GM12878 (cell line): Measurements from ENCODE around the gene ADAP1. TPM values are rescaled to one million over a fixed set of nuclear protein-coding genes. Genes with fewer than 3 reads are reported as not detected.

Experiments
- ATAC-seq: fragments of 200-7000 bp; cut with Tn5 transposase; 3 replicates; pipeline ENCODE4 v1.9.1; 2020; ENCODE audit warnings: mild to moderate bottlenecking, moderate library complexity
- BruUV-seq: library from RNA; stranded (reverse); fragments of 400-500 nt; replicated peaks from 2 replicates; lab custom pipeline; 2021; lab: Mats Ljungman, UMichigan
- CTCF ChIA-PET: fragments of 300-600 bp; sonication (Branson Sonifier 250); formaldehyde crosslinking; extraction: SDS; loops from one replicate; lab custom pipeline; 2021; ENCODE audit warnings: inconsistent platforms; lab: Yijun Ruan, JAX
- POLR2A ChIA-PET: fragments of 350-600 bp; formaldehyde crosslinking; extraction: SDS; loops from one replicate; lab custom pipeline; 2021; ENCODE audit warnings: inconsistent platforms; lab: Charles Lee
- RAD21 ChIA-PET: fragments of 300-600 bp; sonication (Branson Sonifier 250); formaldehyde crosslinking; loops from one replicate; lab custom pipeline; 2023; ENCODE audit warnings: antibody characterized with exemption; ENCODE audit not compliant: unreplicated experiment; lab: Charles Lee
- SMC1A ChIA-PET: fragments of 300-600 bp; sonication (Branson Sonifier 250); formaldehyde crosslinking; loops from one replicate; lab custom pipeline; 2023; ENCODE audit not compliant: unreplicated experiment, uncharacterized antibody; lab: Charles Lee
- DNase-seq: peaks from one replicate; pipeline ENCODE4 v3.0.0-alpha.2; 2011; ENCODE audit warnings: low read depth, low spot score
- FAIRE-seq: peaks from 3 replicates; lab custom pipeline; 2011; peaks lifted over from hg19 to GRCh38; lab: Jason Lieb, UNC
- H2AFZ ChIP-seq: 2 replicates; pipeline ENCODE4 v1.6.0; 2011; ENCODE audit warnings: low read depth, low read length, control low read depth; ENCODE audit not compliant: control insufficient read depth
- H3K27ac ChIP-seq: 2 replicates; pipeline ENCODE4 v1.5.1; 2011; ENCODE audit warnings: control low read depth; ENCODE audit not compliant: control insufficient read depth, insufficient read depth
- H3K27me3 ChIP-seq, 2 experiments: replicated peaks in 1 of 2; 2 replicates each; pipeline versions ENCODE4 v1.6.0 to v1.6.1; 2011; ENCODE audit warnings: low read length in 1 of 2; ENCODE audit not compliant: control insufficient read depth in 2 of 2, insufficient read depth in 2 of 2
- H3K36me3 ChIP-seq, 2 experiments: 2 replicates each; pipeline ENCODE4 v1.5.1; 2011; ENCODE audit warnings: low read length in 1 of 2; ENCODE audit not compliant: control insufficient read depth in 2 of 2, insufficient read depth in 2 of 2
- H3K4me1 ChIP-seq: 2 replicates; pipeline ENCODE4 v1.6.1; 2011; ENCODE audit warnings: mild to moderate bottlenecking, low read length, moderate library complexity, mixed read lengths; ENCODE audit not compliant: control insufficient read depth, insufficient read depth
- H3K4me2 ChIP-seq: 2 replicates; pipeline ENCODE4 v1.6.0; 2011; ENCODE audit warnings: control low read depth; ENCODE audit not compliant: control insufficient read depth, insufficient read depth
- H3K4me3 ChIP-seq: fragments of 200-600 bp; sonication (generic); 2 replicates; pipeline ENCODE4 v1.5.1; 2016
- H3K79me2 ChIP-seq: 2 replicates; pipeline ENCODE4 v1.6.0; 2011; ENCODE audit warnings: low read length; ENCODE audit not compliant: control insufficient read depth, insufficient read depth
- H3K9ac ChIP-seq: 2 replicates; pipeline ENCODE4 v1.8.0; 2011; ENCODE audit warnings: low read length, control low read depth, mixed read lengths; ENCODE audit not compliant: control insufficient read depth, insufficient read depth
- H3K9me3 ChIP-seq: replicated peaks from 3 replicates; pipeline ENCODE4 v1.5.1; 2011; ENCODE audit warnings: mild to moderate bottlenecking, low read length; ENCODE audit not compliant: control insufficient read depth, insufficient read depth
- H4K20me1 ChIP-seq: 2 replicates; pipeline ENCODE4 v1.6.0; 2011; ENCODE audit not compliant: control insufficient read depth, insufficient read depth
- EP300 ChIP-seq, 2 experiments: fragments of 150-350 bp in 1 of 2; IDR thresholded peaks; 2 replicates each; pipeline ENCODE4 v1.6.1; 2011 to 2012; ENCODE audit warnings: low read depth in 2 of 2, low read length in 2 of 2, borderline replicate concordance in 1 of 2, improper control_type of control experiment in 1 of 2, inconsistent platforms in 1 of 2; ENCODE audit not compliant: control insufficient read depth in 1 of 2
- MXI1 ChIP-seq: fragments of 150-350 bp; IDR thresholded peaks from 2 replicates; pipeline ENCODE4 v1.6.1; 2011; ENCODE audit warnings: low read depth, mild to moderate bottlenecking, inconsistent platforms, low read length, improper control_type of control experiment
- MYB ChIP-seq: fragments of 150-350 bp; IDR thresholded peaks from 2 replicates; pipeline ENCODE4 v1.6.1; 2014; ENCODE audit warnings: mild to moderate bottlenecking, low read depth, low read length, borderline replicate concordance
- PML ChIP-seq: IDR thresholded peaks from 2 replicates; pipeline ENCODE4 v1.6.1; 2012; ENCODE audit warnings: low read length, inconsistent platforms
- POLR2AphosphoS2 ChIP-seq: IDR thresholded peaks from 2 replicates; pipeline ENCODE4 v1.6.1; 2011; ENCODE audit warnings: low read depth, mild to moderate bottlenecking, low read length, improper control_type of control experiment, moderate library complexity
- POU2F2 ChIP-seq: IDR thresholded peaks from 3 replicates; pipeline ENCODE4 v1.6.1; 2011; ENCODE audit warnings: low read depth, mild to moderate bottlenecking, low read length, borderline replicate concordance
- RUNX3 ChIP-seq: IDR thresholded peaks from 2 replicates; pipeline ENCODE4 v1.6.1; 2012; ENCODE audit warnings: low read length, inconsistent platforms
- SMAD5 ChIP-seq: IDR thresholded peaks from 2 replicates; pipeline ENCODE4 v1.6.1; 2016; ENCODE audit warnings: antibody characterized with exemption, low read depth
- ZZZ3 ChIP-seq: IDR thresholded peaks from 2 replicates; pipeline ENCODE4 v1.6.1; 2011; ENCODE audit warnings: low read depth; ENCODE audit not compliant: control insufficient read depth, insufficient read length
- WGBS: methylation state at CpG from one replicate; pipeline ENCODE4 v1.1.6; 2016; ENCODE audit warnings: low lambda C conversion rate; ENCODE audit not compliant: insufficient replicate concordance, insufficient coverage; ENCODE audit errors: missing lambda C conversion rate; 5-methylcytosine and 5-hydroxymethylcytosine counted together
- in situ Hi-C: fragments of 300-500 bp; cut with MboI; formaldehyde crosslinking; loops from 9 replicates; pipeline ENCODE4 v1.14.3; 2018; ENCODE audit warnings: mixed read lengths
- intact Hi-C: fragments of 100-400 bp; cut with micrococcal nuclease; formaldehyde crosslinking; loops from one replicate; pipeline ENCODE4 v1.14.2; 2022; ENCODE audit not compliant: unreplicated experiment
- polyA plus RNA-seq, 11 experiments: library from polyadenylated mRNA; depleted of rRNA in 4 of 11; unstranded in 6 of 11; stranded (reverse) in 5 of 11; fragments of >200 nt; fragmentation: Nextera tagmentation in 4 of 11; fragmentation: Illumina TruSeq in 1 of 11; extraction: Ambion mirVana in 4 of 11; extraction: Trizol in 1 of 11; gene quantifications; 1 replicate in 1 of 11; 2 replicates in 10 of 11; pipeline versions ENCODE4 v1.2.1 to v1.2.3, GENCODE V29; 2011 to 2016; ENCODE audit warnings: inconsistent platforms in 2 of 11, missing spikeins in 2 of 11, low read depth in 1 of 11
- total RNA-seq, 4 experiments: library from RNA; depleted of rRNA in 3 of 4; stranded (reverse); fragments of >200 nt in 3 of 4; fragmentation: Illumina TruSeq in 1 of 4; extraction: Trizol in 1 of 4; gene quantifications; 2 replicates each; pipeline versions ENCODE4 v1.2.1 to v1.2.3, GENCODE V29; 2013 to 2021

Gene ADAP1
- total and polyA plus RNA-seq, 10 of the 15 experiments (the other 5 are each of a cell fraction or from before 2014, with no cell fraction given): 0.22 to 44.2 (median 22.0) TPM; not detected in 1

DNA sequence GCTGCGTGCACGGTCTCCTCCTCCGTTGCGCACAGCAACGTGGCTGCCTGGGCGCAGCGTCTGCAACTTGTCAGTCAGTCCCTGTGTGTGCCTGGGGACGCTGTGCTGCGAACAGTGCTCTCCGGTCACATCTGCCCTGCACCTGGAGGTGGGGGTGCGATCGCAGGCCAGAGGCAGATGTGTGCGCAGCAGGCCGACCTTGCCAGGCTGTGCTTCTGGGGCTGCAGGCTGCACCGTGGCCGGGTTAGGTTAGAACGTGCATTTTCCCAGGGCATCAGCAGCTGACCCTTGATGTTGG lies 86.3 kb downstream of the ADAP1 start:
- ChIA-PET CTCF (no interaction called here), SMC1A (no interaction called here), POLR2A (no interaction called here), RAD21 (no interaction called here)
- Histone ChIP-seq H3K9ac (no peak overlapping the region), H4K20me1 (no peaks in the 10 kb centered on the region), H3K4me1 (no peaks in the 10 kb centered on the region), H3K4me2 (no peak overlapping the region), H3K27me3 (no peaks in the 10 kb centered on the region), H3K79me2 (no peaks in the 10 kb centered on the region), H3K36me3 (peaks cover 11 to 26% of the 10 kb centered on the region in 2 experiments), H2AFZ (no peak overlapping the region), H3K9me3 (no peaks in the 10 kb centered on the region), H3K4me3 (no peak overlapping the region), H3K27ac (no peak overlapping the region)
- DNase-seq: no peak
- TF ChIP-seq SMAD5: no peak
- TF ChIP-seq POU2F2: no peak
- TF ChIP-seq MYB: no peak
- no peak for TF ChIP-seq POLR2AphosphoS2
- no peak for TF ChIP-seq RUNX3
- TF ChIP-seq PML: no peak
- TF ChIP-seq ZZZ3: no peak
- no peak for TF ChIP-seq MXI1
- TF ChIP-seq EP300 (IDR thresholded peaks at IDR 0.05; ENCODE audit: borderline replicate concordance in 1 of 2, control insufficient read depth in 1 of 2, low read depth in 2 of 2, low read length in 2 of 2): no peak
- BruUV-seq: no TSS peak
- ATAC-seq: no peak
- WGBS: 99% methylated on average over 17 of the region's 17 CpGs
- FAIRE-seq: no peak
- in situ Hi-C loops (no loop called here), intact Hi-C loops (no loop called here)
